B cell (primary cell): ENCODE data around the gene GCN1. TPM values are rescaled to one million over a fixed set of nuclear protein-coding genes. Genes with fewer than 3 reads are reported as not detected.

Source experiments
- ATAC-seq: fragments of 200-7000 bp; cut with Tn5 transposase; one replicate; pipeline ENCODE4 v1.10.0; 2021; ENCODE audit warnings: low read depth, mild to moderate bottlenecking, moderate number of reproducible peaks, moderate library complexity
- CTCF ChIA-PET: fragments of 350-600 bp; sonication (Branson Sonifier 250); formaldehyde crosslinking; loops from one replicate; lab custom pipeline; 2021; ENCODE audit warnings: antibody characterized with exemption, inconsistent platforms; lab: Charles Lee
- POLR2A ChIA-PET: fragments of 350-600 bp; sonication (Branson Sonifier 250); formaldehyde crosslinking; loops from one replicate; lab custom pipeline; 2021; ENCODE audit warnings: antibody characterized with exemption; lab: Charles Lee
- DNase-seq: peaks from one replicate; pipeline ENCODE4 v3.0.0; 2013
- H2AFZ ChIP-seq: 2 replicates; pipeline ENCODE4 v1.6.1; 2012; ENCODE audit warnings: mild to moderate bottlenecking, low read depth, low read length; ENCODE audit not compliant: insufficient read depth, poor library complexity, severe bottlenecking
- H3K27ac ChIP-seq, 2 donors: 1 replicate in 1 of 2; 2 replicates in 1 of 2; pipeline ENCODE4 v1.5.1; 2012 to 2013; ENCODE audit warnings: low read length in 2 of 2, mild to moderate bottlenecking in 2 of 2, moderate library complexity in 1 of 2
- H3K27me3 ChIP-seq, 4 experiments: fragments of 200-600 bp in 1 of 4; sonication (generic) in 1 of 4; replicated peaks in 1 of 4; 1 replicate in 2 of 4; 2 replicates in 2 of 4; pipeline versions ENCODE4 v1.6.1 to v1.7.0; 2013 to 2016; ENCODE audit warnings: low read length in 3 of 4, mild to moderate bottlenecking in 2 of 4, mixed read lengths in 1 of 4, moderate library complexity in 1 of 4; ENCODE audit not compliant: insufficient read depth in 4 of 4, control insufficient read depth in 3 of 4; ENCODE audit errors: control extremely low read depth in 1 of 4
- H3K36me3 ChIP-seq, 2 experiments: replicated peaks in 1 of 2; 1 replicate in 1 of 2; 2 replicates in 1 of 2; pipeline versions ENCODE4 v1.6.1 to v1.7.1; 2013; ENCODE audit warnings: low read length in 1 of 2; ENCODE audit not compliant: insufficient read depth in 2 of 2, control insufficient read depth in 1 of 2; ENCODE audit errors: control extremely low read depth in 1 of 2, extremely low read depth in 1 of 2
- H3K4me1 ChIP-seq, 2 donors: fragments of 200-600 bp in 1 of 2; sonication (generic) in 1 of 2; 1 replicate in 1 of 2; 2 replicates in 1 of 2; pipeline versions ENCODE4 v1.5.1 to v1.6.1; 2013 to 2017; ENCODE audit warnings: low read length in 2 of 2; ENCODE audit not compliant: control insufficient read depth in 2 of 2, insufficient read depth in 2 of 2
- H3K4me2 ChIP-seq: replicated peaks from 2 replicates; pipeline ENCODE3; 2012; ENCODE audit warnings: mild to moderate bottlenecking, low read depth, low read length; ENCODE audit not compliant: poor library complexity, severe bottlenecking
- H3K4me3 ChIP-seq, 5 experiments: fragments of 200-600 bp in 1 of 5; sonication (generic) in 1 of 5; 1 replicate in 3 of 5; 2 replicates in 2 of 5; pipeline versions ENCODE4 v1.5.1 to v1.7.0; 2011 to 2016; ENCODE audit warnings: low read length in 4 of 5, mild to moderate bottlenecking in 4 of 5, low read depth in 2 of 5, control low read depth in 1 of 5, moderate library complexity in 1 of 5; ENCODE audit not compliant: insufficient read depth in 1 of 5; ENCODE audit errors: control extremely low read depth in 1 of 5, extremely low read depth in 1 of 5
- H3K79me2 ChIP-seq: fragments of 200-600 bp; sonication (generic); one replicate; pipeline ENCODE4 v1.6.0; 2016; ENCODE audit warnings: low read length; ENCODE audit not compliant: control insufficient read depth, insufficient read depth
- H3K9ac ChIP-seq: fragments of 200-600 bp; sonication (generic); 2 replicates; pipeline ENCODE4 v1.6.1; 2017; ENCODE audit warnings: mild to moderate bottlenecking, low read length, moderate library complexity
- H3K9me3 ChIP-seq, 3 donors: one replicate each; pipeline versions ENCODE4 v1.6.1 to v1.7.1; 2013; ENCODE audit warnings: low read length in 2 of 3; ENCODE audit not compliant: control insufficient read depth in 2 of 3, insufficient read depth in 1 of 3; ENCODE audit errors: control extremely low read depth in 1 of 3
- H4K20me1 ChIP-seq: 2 replicates; pipeline ENCODE4 v1.6.0; 2012; ENCODE audit warnings: mild to moderate bottlenecking, low read length; ENCODE audit not compliant: insufficient read depth, control insufficient read depth, poor library complexity, severe bottlenecking
- H3K27ac Mint-ChIP-seq: one replicate; pipeline ENCODE4 v1.8.0; 2021; ENCODE audit warnings: mixed read lengths
- H3K27me3 Mint-ChIP-seq: one replicate; pipeline ENCODE4 v1.8.0; 2021; ENCODE audit warnings: mixed read lengths
- H3K4me1 Mint-ChIP-seq: one replicate; pipeline ENCODE4 v1.8.0; 2021; ENCODE audit warnings: mixed read lengths
- H3K4me3 Mint-ChIP-seq: one replicate; pipeline ENCODE4 v1.8.0; 2021; ENCODE audit warnings: mixed read lengths
- H3K9me3 Mint-ChIP-seq: one replicate; pipeline ENCODE4 v1.8.0; 2022; ENCODE audit warnings: mixed read lengths; ENCODE audit not compliant: insufficient read depth
- CTCF ChIP-seq: fragments of 200-600 bp; IDR thresholded peaks from one replicate; pipeline ENCODE4 v1.8.0; 2022; ENCODE audit warnings: antibody characterized with exemption, mild to moderate bottlenecking
- EZH2 ChIP-seq: IDR thresholded peaks from 2 replicates; pipeline ENCODE4 v1.6.1; 2012; ENCODE audit warnings: borderline replicate concordance, low read depth, mild to moderate bottlenecking, moderate library complexity, low read length; ENCODE audit not compliant: insufficient read depth, poor library complexity, severe bottlenecking
- WGBS: methylation state at CpG from one replicate; pipeline ENCODE4 v1.1.5; 2013; ENCODE audit warnings: missing lambda C conversion rate; ENCODE audit not compliant: insufficient coverage; 5-methylcytosine and 5-hydroxymethylcytosine counted together
- intact Hi-C: fragments of 100-400 bp; cut with micrococcal nuclease; formaldehyde crosslinking; loops from one replicate; pipeline ENCODE4 v1.10.0; 2022
- polyA plus RNA-seq: library from polyadenylated mRNA; depleted of rRNA; stranded (reverse); fragments of >200 nt; gene quantifications from 2 replicates; pipeline ENCODE4 v1.2.3, GENCODE V29; 2012
- total RNA-seq, 2 donors: library from RNA; stranded (reverse); fragments of 120-200 nt in 1 of 2; gene quantifications; 1 replicate in 1 of 2; 2 replicates in 1 of 2; pipeline versions ENCODE4 v1.2.3 to v1.2.4, GENCODE V29; 2013 to 2022

Gene GCN1
- total and polyA plus RNA-seq, 2 donors (not counting 1 experiment from before 2014, with no cell fraction given): 41.3 to 127 TPM

GRCh38 chr12:120231316-120232011 lies 36.9 kb upstream of the GCN1 start:
- peak overlapping the region in 1 of 5 experiments; percentile 1 for H3K4me3 ChIP-seq
- ChIA-PET POLR2A (interaction anchor here (0.6 kb wide), 1 partner anchor 1959 kb away, joined by 6 read pairs; no protein-coding TSS in a partner anchor), CTCF (interaction anchor here (0.9 to 11.5 kb wide), 5 partner anchors 29 to 198 kb away, joined by 3 to 313 read pairs (median 3); partner anchors contain the start of genes PXN and RPLP0)
- peaks cover 7% of the 10 kb centered on the region for H3K79me2 ChIP-seq
- no peak overlapping the region for H3K9ac ChIP-seq
- no peak overlapping the region for H3K27ac Mint-ChIP-seq
- no peak overlapping the region for H3K4me3 Mint-ChIP-seq
- H3K36me3 ChIP-seq: no peaks in the 10 kb centered on the region
- H3K9me3 Mint-ChIP-seq: no peaks in the 10 kb centered on the region
- peaks cover 57% of the 10 kb centered on the region for H3K27me3 Mint-ChIP-seq
- no peak for DNase-seq
- intact Hi-C loops: no loop called here
- H3K27me3 ChIP-seq: peaks cover 0 to 91% (median 51%) of the 10 kb centered on the region in 4 experiments
- H2AFZ ChIP-seq: no peak overlapping the region
- peaks cover 34% of the 10 kb centered on the region for H3K4me1 Mint-ChIP-seq
- TF ChIP-seq CTCF (no peak), EZH2 (no peak)
- H3K4me1 ChIP-seq: peaks cover 39 to 40% of the 10 kb centered on the region in 2 donors
- H3K9me3 ChIP-seq: peaks cover 0 to 7% (median 0%) of the 10 kb centered on the region in 3 donors
- ATAC-seq: no peak
- no peak overlapping the region for H3K4me2 ChIP-seq
- no peak overlapping the region for H3K27ac ChIP-seq
- 25% methylated on average over 1 of the region's 3 CpGs for WGBS
- peaks cover 12% of the 10 kb centered on the region for H4K20me1 ChIP-seq

- H3K4me3 Mint-ChIP-seq: no peak overlapping the region
- Histone ChIP-seq H3K27ac (no peak overlapping the region), H3K4me2 (no peak overlapping the region), H4K20me1 (peaks cover 12% of the 10 kb centered on the region), H3K79me2 (peaks cover 7% of the 10 kb centered on the region), H3K27me3 (peaks cover 0 to 88% (median 47%) of the 10 kb centered on the region in 4 experiments), H3K36me3 (no peaks in the 10 kb centered on the region), H3K4me3 (peak overlapping the region in 1 of 5 experiments; percentile 1), H3K9ac (no peak overlapping the region), H3K4me1 (peaks cover 43 to 44% of the 10 kb centered on the region in 2 donors), H2AFZ (no peak overlapping the region), H3K9me3 (peaks cover 0 to 8% (median 0%) of the 10 kb centered on the region in 3 donors)
- CTCF ChIA-PET: interaction anchor here (0.9 to 11.5 kb wide), 6 partner anchors 21 to 199 kb away, joined by 3 to 313 read pairs (median 4); partner anchors contain the start of genes PXN and RPLP0
- H3K4me1 Mint-ChIP-seq: peaks cover 37% of the 10 kb centered on the region
- H3K27ac Mint-ChIP-seq: no peak overlapping the region
- TF ChIP-seq EZH2: no peak
- TF ChIP-seq CTCF: no peak
- DNase-seq (no peak), ATAC-seq (no peak)
- no peaks in the 10 kb centered on the region for H3K9me3 Mint-ChIP-seq
- intact Hi-C loops: no loop called here
- WGBS: 54% methylated on average over 3 of the region's 6 CpGs
- peaks cover 53% of the 10 kb centered on the region for H3K27me3 Mint-ChIP-seq
- POLR2A ChIA-PET: interaction anchor here (0.6 kb wide), 2 partner anchors 12 to 1960 kb away, joined by 3 to 6 read pairs; no protein-coding TSS in a partner anchor
Measured at GRCh38 chr12:120230974-120231315, 36.4 kb upstream of the GCN1 start.
